ENCODE measurements around the gene PPP6R2. TPM values are rescaled to one million over a fixed set of nuclear protein-coding genes. Genes with fewer than 3 reads are reported as not detected.
A peak's percentile ranks its signal among the peaks of the same experiment; 100 is the strongest.

Gene PPP6R2
- total RNA-seq, 1 donor from 2014 or later, result 55.9 TPM

DNA sequence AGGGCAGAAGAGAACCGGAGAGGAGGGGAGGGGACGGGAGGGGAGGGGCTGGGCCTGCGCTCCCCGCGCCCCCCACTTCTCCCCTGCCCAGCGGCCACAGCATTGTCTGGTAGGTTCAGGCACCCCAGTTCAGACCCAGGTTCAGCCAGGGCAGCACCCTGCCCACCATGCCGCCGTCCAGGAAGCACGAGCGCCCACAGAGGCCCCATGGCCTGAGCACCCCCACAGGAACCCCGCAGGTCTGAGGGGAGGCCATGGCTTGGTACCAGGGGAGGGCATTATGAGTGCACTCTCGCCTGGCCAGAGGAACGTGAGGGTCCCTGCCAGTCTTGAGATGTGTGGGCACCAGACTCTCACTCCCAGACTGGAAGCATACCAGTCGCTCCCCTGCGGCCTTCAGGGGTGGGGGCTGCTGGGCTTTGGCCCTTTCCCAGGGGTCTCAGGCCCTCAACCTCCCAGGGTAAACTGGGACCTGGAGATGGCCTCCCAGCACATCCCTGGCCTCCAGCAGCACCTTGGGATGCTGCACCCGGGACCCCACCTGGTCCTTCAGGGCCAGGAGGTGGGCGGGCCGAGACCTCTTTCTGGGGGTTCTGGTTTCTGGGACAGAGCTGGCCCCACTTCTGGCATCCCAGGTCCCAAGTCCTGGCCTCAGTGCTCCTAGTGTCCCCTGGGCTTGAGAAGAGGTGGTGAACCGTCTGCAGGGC lies 35.1 kb upstream of the PPP6R2 start:
- Mint-ChIP-seq H3K27me3 (ENCODE audit: low read depth) (no peaks in the 10 kb centered on the region), H3K9me3 (no peaks in the 10 kb centered on the region), H3K27ac (ENCODE audit: unreplicated experiment) (no peak overlapping the region), H3K4me3 (peak overlapping the region; percentile 89), H3K36me3 (ENCODE audit: low read depth) (no peaks in the 10 kb centered on the region), H3K4me1 (peaks cover 15% of the 10 kb centered on the region)
- TF ChIP-seq, protein P1, sequence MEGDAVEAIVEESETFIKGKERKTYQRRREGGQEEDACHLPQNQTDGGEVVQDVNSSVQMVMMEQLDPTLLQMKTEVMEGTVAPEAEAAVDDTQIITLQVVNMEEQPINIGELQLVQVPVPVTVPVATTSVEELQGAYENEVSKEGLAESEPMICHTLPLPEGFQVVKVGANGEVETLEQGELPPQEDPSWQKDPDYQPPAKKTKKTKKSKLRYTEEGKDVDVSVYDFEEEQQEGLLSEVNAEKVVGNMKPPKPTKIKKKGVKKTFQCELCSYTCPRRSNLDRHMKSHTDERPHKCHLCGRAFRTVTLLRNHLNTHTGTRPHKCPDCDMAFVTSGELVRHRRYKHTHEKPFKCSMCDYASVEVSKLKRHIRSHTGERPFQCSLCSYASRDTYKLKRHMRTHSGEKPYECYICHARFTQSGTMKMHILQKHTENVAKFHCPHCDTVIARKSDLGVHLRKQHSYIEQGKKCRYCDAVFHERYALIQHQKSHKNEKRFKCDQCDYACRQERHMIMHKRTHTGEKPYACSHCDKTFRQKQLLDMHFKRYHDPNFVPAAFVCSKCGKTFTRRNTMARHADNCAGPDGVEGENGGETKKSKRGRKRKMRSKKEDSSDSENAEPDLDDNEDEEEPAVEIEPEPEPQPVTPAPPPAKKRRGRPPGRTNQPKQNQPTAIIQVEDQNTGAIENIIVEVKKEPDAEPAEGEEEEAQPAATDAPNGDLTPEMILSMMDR (conservative IDR thresholded peaks at IDR 0.05), result no peak
- DNase-seq (ENCODE audit: low read depth, low spot score), result no peak

DNA sequence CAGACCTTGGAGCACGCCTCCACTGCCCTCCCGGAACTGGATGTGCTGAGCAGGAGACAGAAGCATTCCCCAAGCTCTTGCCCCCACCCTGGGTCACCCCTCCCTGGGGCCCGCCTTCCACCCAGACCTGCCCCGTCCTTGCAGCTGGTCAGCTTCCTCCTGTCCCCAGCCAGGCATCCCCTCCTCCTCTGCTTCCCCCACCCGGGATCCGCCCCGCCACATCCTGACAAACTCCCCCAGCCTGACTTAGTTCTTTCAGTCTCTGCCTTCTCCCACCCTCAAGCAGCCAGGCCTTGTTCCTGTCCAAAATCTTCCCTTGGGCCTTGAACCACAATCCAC lies 34.6 kb upstream of the PPP6R2 start:
- H3K4me1 Mint-ChIP-seq, result peaks cover 15% of the 10 kb centered on the region
- H3K27me3 Mint-ChIP-seq (ENCODE audit: low read depth), result no peaks in the 10 kb centered on the region
- H3K9me3 Mint-ChIP-seq, result no peaks in the 10 kb centered on the region
- TF ChIP-seq, protein P1 (conservative IDR thresholded peaks at IDR 0.05), result no peak
- H3K4me3 Mint-ChIP-seq, result peak overlapping the region; percentile 89
- peak overlapping the region; percentile 92 for H3K27ac Mint-ChIP-seq (ENCODE audit: unreplicated experiment)
- H3K36me3 Mint-ChIP-seq (ENCODE audit: low read depth), result no peaks in the 10 kb centered on the region
- no peak for DNase-seq (ENCODE audit: low read depth, low spot score)

DNA sequence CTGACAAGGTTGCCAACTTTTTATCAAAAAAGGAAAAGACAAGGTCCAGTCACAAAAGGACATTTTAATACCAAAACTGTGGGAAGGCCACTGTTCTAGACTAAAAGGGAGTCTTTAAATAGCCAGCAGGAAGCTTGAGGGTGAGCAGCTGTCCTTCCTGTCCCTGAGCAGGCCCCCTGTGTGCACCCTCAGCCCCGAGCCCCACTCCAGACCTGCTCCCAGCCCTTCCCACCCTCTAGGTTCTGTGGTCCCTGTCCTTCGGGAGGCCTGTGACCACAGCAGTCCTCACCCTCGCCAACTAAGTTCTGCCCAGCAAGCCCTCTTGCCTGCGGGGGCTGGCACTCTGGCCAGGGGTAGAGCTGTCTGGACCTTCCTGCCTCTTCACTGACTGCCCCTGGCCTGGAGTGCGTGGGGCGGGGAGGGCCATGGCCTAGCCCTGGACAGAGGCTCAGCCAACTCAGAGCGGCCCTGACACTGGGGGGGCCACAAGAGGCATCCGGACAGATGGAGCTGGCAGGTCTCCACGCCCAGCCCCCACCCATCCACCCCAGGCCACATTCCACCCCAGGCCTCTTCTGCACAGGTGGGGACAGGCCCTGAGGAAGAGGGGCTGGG lies 34.0 kb upstream of the PPP6R2 start:
- Mint-ChIP-seq H3K36me3 (ENCODE audit: low read depth) (no peaks in the 10 kb centered on the region), H3K4me3 (peak overlapping the region; percentile 89), H3K4me1 (peaks cover 15% of the 10 kb centered on the region), H3K27me3 (ENCODE audit: low read depth) (no peaks in the 10 kb centered on the region), H3K27ac (ENCODE audit: unreplicated experiment) (peak overlapping the region; percentile 92), H3K9me3 (no peaks in the 10 kb centered on the region)
- TF ChIP-seq, protein P1 (conservative IDR thresholded peaks at IDR 0.05), result no peak
- no peak for DNase-seq (ENCODE audit: low read depth, low spot score)

DNA sequence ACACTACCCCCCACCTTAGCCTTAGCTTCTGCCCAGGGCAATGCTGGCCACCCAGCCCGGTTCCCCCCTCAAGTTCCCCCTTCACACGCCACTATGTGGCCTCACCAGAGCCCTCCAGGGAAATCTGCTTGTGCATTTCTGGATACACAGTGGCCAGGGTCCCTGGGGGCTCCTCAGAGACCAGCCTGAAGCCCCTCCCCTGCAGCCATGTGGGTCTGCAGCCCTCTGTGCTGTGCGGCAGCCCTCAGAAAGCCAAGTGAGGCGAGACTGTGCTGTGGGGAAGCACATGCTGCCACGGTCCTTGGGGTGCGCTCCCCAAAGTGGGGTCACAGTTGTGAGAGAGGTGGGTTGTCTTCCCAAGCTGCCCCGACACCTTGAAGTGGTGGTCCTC lies 33.5 kb upstream of the PPP6R2 start:
- DNase-seq (ENCODE audit: low read depth, low spot score), result no peak
- TF ChIP-seq, protein P1 (conservative IDR thresholded peaks at IDR 0.05), result no peak
- H3K27me3 Mint-ChIP-seq (ENCODE audit: low read depth), result no peaks in the 10 kb centered on the region
- no peak overlapping the region for H3K27ac Mint-ChIP-seq (ENCODE audit: unreplicated experiment)
- peak overlapping the region; percentile 72 for H3K4me3 Mint-ChIP-seq
- H3K4me1 Mint-ChIP-seq, result peaks cover 20% of the 10 kb centered on the region
- no peaks in the 10 kb centered on the region for H3K36me3 Mint-ChIP-seq (ENCODE audit: low read depth)
- H3K9me3 Mint-ChIP-seq, result no peaks in the 10 kb centered on the region

DNA sequence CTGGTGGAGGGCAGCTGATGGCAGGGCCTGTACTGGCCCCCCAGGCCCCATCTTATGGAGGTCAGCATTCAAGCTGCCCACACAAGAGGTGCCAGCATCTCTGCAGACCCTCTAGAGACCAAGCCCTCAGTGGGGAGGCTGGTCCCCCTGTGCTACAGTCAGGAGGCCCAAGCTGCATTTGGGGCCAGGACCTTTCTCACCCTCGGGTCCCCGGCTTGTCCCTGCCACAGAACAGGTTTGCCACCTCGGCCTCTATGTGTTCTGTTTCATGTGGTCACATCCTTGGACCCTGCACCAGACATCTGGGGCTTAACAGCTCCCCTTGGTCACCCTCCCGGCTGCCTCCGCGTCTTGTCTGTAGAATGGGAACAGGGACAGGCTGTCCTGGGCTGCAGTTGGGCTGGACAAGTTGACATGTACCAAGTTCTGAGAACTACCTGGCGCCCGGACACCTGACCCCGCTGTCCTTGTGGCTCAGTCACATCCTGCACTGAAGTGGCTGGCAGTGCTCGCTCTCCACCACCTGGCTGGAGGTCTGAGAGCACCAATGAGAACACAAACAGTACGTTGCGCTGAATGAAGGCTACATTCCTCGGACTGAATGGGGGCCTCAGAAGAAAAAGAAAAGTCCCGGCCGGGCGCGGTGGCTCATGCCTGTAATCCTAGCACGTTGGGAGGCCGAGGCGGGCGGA lies 33.0 kb upstream of the PPP6R2 start:
- TF ChIP-seq, protein P1 (conservative IDR thresholded peaks at IDR 0.05), result no peak
- H3K4me1 Mint-ChIP-seq, result peaks cover 20% of the 10 kb centered on the region
- H3K36me3 Mint-ChIP-seq (ENCODE audit: low read depth), result no peaks in the 10 kb centered on the region
- DNase-seq (ENCODE audit: low read depth, low spot score), result no peak
- no peaks in the 10 kb centered on the region for H3K9me3 Mint-ChIP-seq
- H3K27me3 Mint-ChIP-seq (ENCODE audit: low read depth), result no peaks in the 10 kb centered on the region
- H3K27ac Mint-ChIP-seq (ENCODE audit: unreplicated experiment), result no peak overlapping the region
- peak overlapping the region; percentile 72 for H3K4me3 Mint-ChIP-seq

Data from neural crest cell (in vitro differentiated cells).